C4-2B (cell line): ENCODE results near the gene NOXA1.

ENCODE experiments used
- CTCF ChIP-seq: fragments of 450-650 bp; conservative IDR thresholded peaks from 2 replicates; pipeline ENCODE4 v1.5.1; 2017; ENCODE audit warnings: mild to moderate bottlenecking
- ZFX ChIP-seq: fragments of 450-650 bp; IDR thresholded peaks from 2 replicates; pipeline ENCODE4 v1.6.1; 2017

- no peak for TF ChIP-seq CTCF
- no peak for TF ChIP-seq ZFX
These were observed 20.4 kb upstream of the NOXA1 start for GRCh38 chr9:137402746-137403145.
